DMS114 treated with DMSO at 0.1 percent for 48 hours (cell line): ENCODE data around the gene CELF2.

Source experiments
- DNase-seq: peaks from one replicate; lab custom pipeline; 2025; ENCODE audit not compliant: unreplicated experiment; lab: John Stamatoyannopoulos, UW

Gene CELF2

DNA sequence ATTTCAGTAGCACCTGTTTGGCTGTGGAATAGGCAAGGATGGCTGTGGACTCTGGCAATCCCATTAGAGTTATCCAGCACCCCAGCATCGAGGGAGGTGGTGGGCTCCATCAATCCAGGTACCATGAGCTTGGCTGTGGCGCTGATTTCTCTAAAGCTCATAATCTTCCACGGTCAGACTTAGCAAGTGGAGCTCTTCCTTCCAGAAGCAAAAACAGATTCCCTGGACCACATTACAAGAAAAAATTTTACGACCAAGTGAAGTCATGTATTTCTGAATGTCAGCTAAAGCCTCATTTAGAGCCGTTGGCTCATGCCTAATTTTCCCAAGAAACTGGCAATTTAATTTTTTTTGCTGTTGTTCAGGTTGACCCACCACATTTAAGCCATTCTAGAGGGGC, 135.1 kb downstream of the CELF2 start:
- DNase-seq = no peak

GRCh38 chr10:11153245-11153644, 135.6 kb downstream of the CELF2 start:
- no peak for DNase-seq

GRCh38 chr10:11153766-11154165, 136.1 kb downstream of the CELF2 start:
- no peak for DNase-seq

DNA sequence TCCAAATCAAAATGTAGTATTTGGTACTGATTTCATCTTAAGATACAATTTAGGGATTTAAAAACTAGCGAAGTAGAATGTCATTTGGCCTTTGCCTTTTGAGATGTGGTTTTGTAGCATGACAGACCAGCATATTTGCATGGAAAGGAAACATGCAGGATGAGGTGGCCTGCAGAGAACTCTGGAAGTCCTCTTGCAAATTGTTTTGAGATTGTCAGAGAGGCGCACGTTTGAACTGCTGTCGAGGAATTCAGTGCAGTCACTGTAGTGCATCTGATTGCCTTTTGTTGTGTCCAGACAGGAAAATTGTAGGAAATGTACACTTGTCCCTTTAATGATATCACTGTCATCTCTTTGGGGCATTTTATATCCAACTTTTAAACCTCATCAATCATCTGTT, 136.7 kb downstream of the CELF2 start:
- DNase-seq = no peak

- no peak for DNase-seq
Observed at GRCh38 chr10:11154849-11155498, 137.3 kb downstream of the CELF2 start.

DNA sequence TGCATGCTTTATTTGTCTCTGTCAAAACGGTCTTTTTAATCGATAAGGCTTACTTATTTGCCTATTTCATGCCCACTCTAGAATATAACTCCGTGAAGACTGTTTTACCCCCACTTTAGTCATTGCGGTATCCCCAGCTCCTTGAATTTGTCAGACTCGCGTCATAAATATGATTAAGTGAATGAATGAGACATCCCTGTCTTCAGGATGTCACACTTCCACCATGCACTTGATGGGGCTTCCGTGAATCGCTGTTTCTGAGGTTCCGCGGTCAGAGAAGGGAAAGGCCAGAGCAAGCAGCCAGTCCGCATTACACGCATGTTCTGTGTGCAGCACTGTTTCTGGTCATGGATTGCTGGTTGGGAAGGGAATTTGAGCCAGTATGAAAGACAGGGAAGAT, 138.8 kb downstream of the CELF2 start:
- no peak for DNase-seq

- DNase-seq = no peak
Observed at GRCh38 chr10:11157292-11158076, 139.8 kb downstream of the CELF2 start.

GRCh38 chr10:11158080-11158479, 140.4 kb downstream of the CELF2 start:
- no peak for DNase-seq

DNA sequence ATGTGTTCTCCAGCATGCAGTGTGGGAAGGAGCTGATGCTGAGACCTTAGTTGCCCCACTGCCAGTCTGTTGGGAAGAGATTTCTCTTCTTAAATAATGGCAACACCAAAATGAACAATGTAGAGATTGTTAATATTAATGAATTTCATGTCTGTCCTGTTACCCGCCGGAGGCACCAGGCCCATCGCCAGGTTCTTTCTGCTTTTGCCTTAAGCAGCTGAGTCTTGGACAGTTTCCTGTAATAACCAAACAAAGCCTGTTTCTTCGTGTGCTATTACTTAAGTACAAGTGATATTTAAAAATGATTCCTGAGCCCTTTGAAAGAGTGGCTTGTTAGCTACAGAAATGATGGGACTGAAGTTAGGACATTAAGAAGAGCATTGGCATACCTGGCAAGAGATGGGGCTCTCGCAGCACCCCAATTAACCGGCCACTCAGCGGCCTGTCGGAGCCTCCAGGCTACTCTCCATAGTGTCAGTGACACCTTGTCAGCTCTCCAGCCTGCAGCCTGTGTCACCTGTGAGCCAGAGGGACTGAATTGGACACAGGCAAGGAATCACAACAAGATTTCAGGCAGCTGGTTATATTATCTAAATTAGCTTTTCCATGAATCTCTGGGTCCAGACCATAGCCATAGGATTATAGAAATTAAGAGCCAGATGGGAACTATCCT, 142.0 kb downstream of the CELF2 start:
- no peak for DNase-seq

DNA sequence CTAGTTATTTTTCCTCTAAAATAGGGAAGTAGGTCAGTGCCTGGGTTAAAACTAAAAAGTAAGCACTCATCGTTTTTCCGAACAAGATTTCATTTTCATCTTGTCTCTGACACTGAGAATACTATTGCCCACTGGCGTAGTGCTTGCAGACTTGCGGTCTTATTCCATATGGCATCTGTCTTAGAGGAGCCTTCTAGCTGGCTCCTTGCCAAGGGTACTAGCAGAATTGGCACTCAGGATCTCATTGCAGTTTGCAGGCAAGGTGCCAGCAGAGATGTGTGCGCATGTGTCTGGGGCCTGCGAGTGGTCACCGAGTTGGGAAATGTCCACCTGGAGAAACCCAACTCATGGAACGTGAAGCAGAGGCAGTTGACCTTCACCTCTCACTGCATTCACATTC, 143.4 kb downstream of the CELF2 start:
- DNase-seq = no peak

GRCh38 chr10:11161910-11162309, 144.2 kb downstream of the CELF2 start:
- DNase-seq = no peak

DNA sequence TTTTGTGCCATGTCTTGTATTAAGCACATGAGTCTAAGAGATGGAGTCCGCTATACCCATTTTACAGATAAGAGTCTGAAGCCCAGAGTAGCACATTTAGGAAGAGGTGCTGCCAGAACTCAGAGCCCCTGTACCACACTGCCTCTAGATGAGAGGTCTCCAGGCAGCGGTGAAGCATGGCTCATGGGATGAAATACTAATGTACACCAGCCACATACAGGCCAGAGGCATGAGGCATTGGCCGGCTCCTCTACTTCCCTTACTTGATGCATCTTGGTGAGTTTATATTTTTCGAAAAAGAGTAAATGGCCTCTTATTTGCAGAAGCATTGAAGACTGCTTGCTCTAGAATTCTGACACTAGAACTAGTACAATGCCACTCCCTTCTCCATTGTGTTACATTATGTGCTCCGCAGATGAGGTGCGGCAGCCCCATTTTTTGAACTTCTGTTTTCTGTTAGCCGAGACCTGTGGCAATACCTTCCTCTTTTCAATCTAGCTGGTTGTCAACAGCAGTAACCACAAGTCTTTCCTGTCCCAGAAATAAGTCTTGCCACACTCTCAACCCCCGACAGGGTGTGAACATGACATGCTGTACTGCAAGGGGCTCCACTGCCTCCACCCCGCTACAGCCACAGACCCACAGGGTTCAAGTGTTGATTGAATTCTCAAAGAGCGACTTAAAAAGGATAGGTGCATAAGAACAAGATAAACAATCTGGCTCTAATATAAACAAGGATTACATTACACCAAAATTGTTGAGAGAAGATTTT, 145.3 kb downstream of the CELF2 start:
- no peak for DNase-seq

DNA sequence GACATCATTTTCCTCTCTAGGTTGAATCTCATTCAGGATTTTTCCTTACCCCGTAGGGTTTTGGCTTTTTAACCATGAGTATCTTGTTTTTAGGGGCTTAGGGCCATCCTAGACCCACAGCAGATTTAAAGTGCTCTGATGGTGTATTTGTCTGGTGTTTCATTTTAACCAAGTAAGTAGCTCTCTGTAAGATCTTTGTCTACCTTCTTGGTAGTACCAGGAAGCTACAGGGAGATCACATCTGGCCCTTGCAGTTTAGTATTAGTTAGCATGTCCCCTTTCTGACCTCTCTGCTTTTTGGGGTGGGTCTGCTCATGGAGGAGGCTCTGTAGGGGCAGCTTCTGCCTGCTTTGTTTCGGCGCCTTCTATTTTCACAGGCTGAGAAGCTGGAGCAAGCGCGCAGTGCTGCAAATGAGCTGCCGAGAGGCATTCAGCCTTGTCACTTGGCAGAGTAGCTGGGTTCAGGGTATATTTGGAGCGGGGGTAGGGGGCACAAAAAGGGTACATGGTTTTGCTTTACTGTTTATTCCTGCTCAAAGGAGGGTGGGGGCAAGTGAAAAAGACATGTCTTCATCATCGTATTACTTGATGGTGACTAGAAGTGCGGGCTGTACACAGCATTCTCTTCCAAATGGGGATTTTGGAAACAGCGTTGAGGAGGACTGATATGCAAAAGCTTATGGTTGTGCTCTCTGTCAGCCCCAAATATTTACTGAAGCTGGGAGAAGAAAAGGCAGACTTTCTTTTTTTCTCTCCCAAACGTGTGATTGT, 146.3 kb downstream of the CELF2 start:
- no peak for DNase-seq

DNA sequence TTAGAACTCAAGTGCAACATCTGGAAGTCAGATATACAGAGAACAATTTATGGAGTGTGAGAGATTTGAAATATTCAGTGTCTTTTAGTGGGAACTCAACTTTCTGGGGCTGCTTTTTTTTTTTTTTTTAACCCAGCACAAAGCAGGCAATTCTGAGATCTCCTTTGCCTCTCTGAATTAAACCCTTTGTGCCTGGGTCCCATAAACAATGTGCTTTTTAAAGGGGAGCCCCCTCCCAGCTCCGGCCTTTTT, 146.8 kb downstream of the CELF2 start:
- DNase-seq = no peak

GRCh38 chr10:11164803-11165590, 147.3 kb downstream of the CELF2 start:
- no peak for DNase-seq

DNA sequence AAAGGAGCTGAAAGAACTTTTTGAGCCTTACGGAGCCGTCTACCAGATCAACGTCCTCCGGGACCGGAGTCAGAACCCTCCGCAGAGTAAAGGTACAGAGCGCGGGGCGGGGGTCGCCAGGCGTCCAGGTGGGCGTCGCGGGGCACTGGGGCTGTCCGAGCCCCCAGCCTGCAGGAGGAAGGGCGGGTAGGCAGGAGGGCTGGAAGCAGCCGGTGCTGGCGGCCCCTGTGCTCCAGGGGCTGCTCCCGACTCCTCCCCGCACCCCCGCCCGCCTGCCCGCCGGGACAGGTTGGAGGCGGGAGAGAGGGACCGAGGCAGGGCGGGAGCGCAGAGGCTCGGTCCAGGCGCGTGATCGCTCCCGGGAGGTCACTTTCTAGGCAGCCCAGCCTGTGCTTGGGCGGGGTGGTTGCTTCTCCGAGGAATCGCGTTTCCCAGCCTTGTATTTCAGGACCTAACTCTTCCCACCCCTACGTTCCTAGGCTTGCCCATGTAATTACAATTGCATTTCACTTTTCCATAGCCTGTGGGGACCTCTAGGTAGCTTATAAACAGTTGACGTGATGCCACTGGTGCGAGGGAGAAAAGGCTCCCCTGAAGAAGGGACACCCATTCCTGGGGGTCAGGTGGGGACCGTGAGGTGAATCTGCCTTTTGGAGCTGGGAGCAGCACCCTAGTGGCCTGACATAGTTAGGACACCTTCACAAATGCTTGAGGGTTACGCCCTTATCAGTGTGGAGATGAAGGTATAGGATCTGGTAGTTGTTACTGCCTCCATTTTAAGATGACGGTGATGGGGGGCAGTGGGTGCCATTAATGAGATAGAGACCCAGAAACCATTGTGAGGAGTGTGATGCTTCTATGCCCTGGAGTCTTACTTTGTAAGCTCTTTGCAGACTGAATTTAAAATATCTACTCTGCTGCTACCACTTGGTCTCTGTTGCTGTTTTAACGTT, 148.2 kb downstream of the CELF2 start:
- DNase-seq = no peak

DNA sequence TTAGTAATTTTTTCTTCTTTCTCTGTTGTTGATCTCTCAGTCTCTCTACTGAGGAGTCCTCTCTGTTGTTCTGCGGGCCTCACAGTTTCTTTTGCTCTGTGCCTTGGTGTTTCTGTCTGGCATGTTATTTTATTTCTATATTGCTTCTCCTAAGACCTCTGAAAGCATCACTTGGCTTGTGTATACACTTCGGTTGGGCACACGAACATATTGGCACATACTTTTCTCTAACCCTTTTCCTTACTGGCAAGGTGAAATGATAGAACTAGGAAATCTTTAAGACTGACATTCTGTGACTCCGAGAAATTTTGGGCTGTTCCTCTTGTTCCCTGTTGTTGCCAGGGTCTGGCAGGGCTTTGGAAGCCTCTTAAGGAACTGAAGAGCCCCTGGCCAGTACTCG, 148.9 kb downstream of the CELF2 start:
- DNase-seq = no peak

DNA sequence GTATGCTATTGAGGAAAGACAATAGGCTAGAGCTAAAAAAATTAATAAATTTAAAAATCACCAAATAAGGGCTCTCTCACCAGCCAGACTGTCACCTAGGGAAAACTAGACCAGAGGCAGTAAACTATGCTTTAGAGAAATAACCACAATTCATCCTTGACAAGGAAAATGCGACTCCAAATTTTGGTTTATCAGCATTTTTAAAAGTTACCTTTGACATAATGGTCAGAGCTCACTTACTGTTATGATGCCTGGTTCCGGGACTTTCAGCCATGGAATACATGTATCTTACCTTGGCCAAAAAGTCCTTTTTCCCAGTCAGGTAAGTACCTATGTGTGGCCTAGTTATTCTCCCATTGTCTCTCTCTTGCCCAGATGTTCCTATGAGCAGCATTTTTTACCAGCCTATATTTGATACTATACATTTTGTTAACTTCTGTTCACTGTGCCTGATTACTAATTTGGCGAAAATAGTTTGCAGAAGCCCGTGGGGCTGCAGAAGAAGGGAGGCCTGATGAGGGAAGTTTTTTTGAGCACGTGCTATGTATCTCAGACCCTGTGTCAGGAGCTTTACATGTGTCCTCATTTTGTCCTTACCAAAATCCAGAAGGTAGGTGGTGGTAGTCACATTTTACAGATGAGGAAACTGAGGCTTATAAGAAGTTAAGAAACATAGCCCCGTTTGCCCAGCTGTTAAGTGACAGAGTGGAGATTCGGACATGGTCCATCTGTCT, 149.7 kb downstream of the CELF2 start:
- DNase-seq = no peak
